Neural progenitor cell (in vitro differentiated cells): Measurements from ENCODE around the gene NEGR1. TPM values are rescaled to one million over a fixed set of nuclear protein-coding genes. Genes with fewer than 3 reads are reported as not detected.

Source experiments
- DNase-seq: peaks from one replicate; pipeline ENCODE4 v3.0.0-alpha.2; 2016; ENCODE audit warnings: low spot score
- H2AFZ ChIP-seq: fragments of 200-600 bp; sonication (generic); replicated peaks from 2 replicates; pipeline ENCODE4 v1.6.1; 2016; ENCODE audit warnings: antibody characterized with exemption
- H3F3A ChIP-seq: fragments of 200-600 bp; sonication (generic); 2 replicates; pipeline ENCODE4 v1.6.1; 2016; ENCODE audit warnings: antibody characterized with exemption, low read depth
- H3K27ac ChIP-seq: fragments of 200-600 bp; sonication (generic); 2 replicates; pipeline ENCODE4 v1.5.1; 2016; ENCODE audit warnings: mild to moderate bottlenecking
- H3K27me3 ChIP-seq: fragments of 200-600 bp; sonication (generic); 2 replicates; pipeline ENCODE4 v1.6.1; 2016; ENCODE audit warnings: mild to moderate bottlenecking, moderate library complexity
- H3K36me3 ChIP-seq: fragments of 200-600 bp; sonication (generic); 2 replicates; pipeline ENCODE4 v1.5.1; 2016
- H3K4me1 ChIP-seq: fragments of 200-600 bp; sonication (generic); 2 replicates; pipeline ENCODE4 v1.6.1; 2016; ENCODE audit warnings: mixed run types
- H3K4me2 ChIP-seq: fragments of 200-600 bp; sonication (generic); 2 replicates; pipeline ENCODE4 v1.6.1; 2016
- H3K4me3 ChIP-seq: fragments of 200-600 bp; sonication (generic); 2 replicates; pipeline ENCODE4 v1.5.1; 2016
- H3K79me2 ChIP-seq: fragments of 200-600 bp; sonication (generic); 2 replicates; pipeline ENCODE4 v1.6.1; 2016; ENCODE audit warnings: low read depth
- H3K9ac ChIP-seq: fragments of 200-600 bp; sonication (generic); 2 replicates; pipeline ENCODE4 v1.6.1; 2016
- H3K9me3 ChIP-seq: fragments of 200-600 bp; sonication (generic); 2 replicates; pipeline ENCODE4 v1.5.1; 2016; ENCODE audit warnings: low read depth
- H4K20me1 ChIP-seq: fragments of 200-600 bp; sonication (generic); 2 replicates; pipeline ENCODE4 v1.6.1; 2016; ENCODE audit warnings: low read depth
- H3K27ac Mint-ChIP-seq: 3 replicates; pipeline ENCODE4 v1.8.0; 2021; ENCODE audit warnings: mixed read lengths
- H3K27me3 Mint-ChIP-seq: 2 replicates; pipeline ENCODE4 v1.8.0; 2022; ENCODE audit warnings: low read depth, mild to moderate bottlenecking, inconsistent platforms, moderate library complexity, mixed read lengths; ENCODE audit not compliant: insufficient read depth
- H3K36me3 Mint-ChIP-seq: 3 replicates; pipeline ENCODE4 v1.8.0; 2021; ENCODE audit warnings: mixed read lengths
- H3K4me1 Mint-ChIP-seq: 3 replicates; pipeline ENCODE4 v1.8.0; 2021; ENCODE audit warnings: mixed read lengths
- H3K4me3 Mint-ChIP-seq: 3 replicates; pipeline ENCODE4 v1.8.0; 2021; ENCODE audit warnings: mild to moderate bottlenecking, moderate library complexity, mixed read lengths
- H3K9me3 Mint-ChIP-seq: 3 replicates; pipeline ENCODE4 v1.8.0; 2020; ENCODE audit warnings: mixed read lengths
- EZH2 ChIP-seq: fragments of 200-600 bp; sonication (generic); IDR thresholded peaks from 2 replicates; pipeline ENCODE4 v1.6.1; 2017; ENCODE audit warnings: antibody characterized with exemption, mild to moderate bottlenecking, moderate library complexity
- EZH2phosphoT487 ChIP-seq: fragments of 200-600 bp; sonication (generic); IDR thresholded peaks from 2 replicates; pipeline ENCODE4 v1.6.1; 2017; ENCODE audit warnings: antibody characterized with exemption
- total RNA-seq: library from RNA; depleted of rRNA; stranded (reverse); fragments of >200 nt; gene quantifications from 2 replicates; pipeline ENCODE4 v1.2.3, GENCODE V29; 2015; ENCODE audit warnings: low replicate concordance
- TF ChIP-seq, protein P1 (sequence below): fragments of 200-600 bp; sonication (generic); IDR thresholded peaks from 2 replicates; pipeline ENCODE4 v1.5.1; 2017; ENCODE audit warnings: antibody characterized with exemption, mild to moderate bottlenecking

NEGR1 gene
- total RNA-seq, 1 donor from 2014 or later = 0.62 TPM

DNA sequence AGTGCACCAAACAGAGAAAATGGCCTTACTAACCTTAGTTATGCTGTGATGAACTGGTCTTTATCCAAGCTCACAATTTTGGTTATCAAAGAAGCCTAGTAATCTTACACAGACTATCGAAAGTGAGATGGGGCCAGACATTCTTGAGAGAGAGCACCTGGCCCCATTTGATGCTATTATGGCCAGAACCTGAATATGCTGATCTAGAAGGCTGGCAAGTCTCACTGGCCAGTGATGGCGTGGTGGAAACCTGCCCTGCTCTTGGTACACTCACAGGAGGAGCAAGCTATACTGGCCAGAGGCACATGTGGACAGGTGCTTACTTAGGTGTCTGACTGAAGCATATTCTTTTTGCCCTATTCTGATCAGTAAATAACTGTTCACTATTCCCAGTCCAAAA is 843.7 kb downstream of the NEGR1 start:
- DNase-seq = no peak
- Histone ChIP-seq H3K9me3 (no peaks in the 10 kb centered on the region), H3K4me1 (no peaks in the 10 kb centered on the region), H2AFZ (no peak overlapping the region), H3K79me2 (no peaks in the 10 kb centered on the region), H3K9ac (no peak overlapping the region), H4K20me1 (no peaks in the 10 kb centered on the region), H3K4me3 (no peak overlapping the region), H3K36me3 (no peaks in the 10 kb centered on the region), H3K27ac (no peak overlapping the region), H3K27me3 (no peaks in the 10 kb centered on the region), H3F3A (no peaks in the 10 kb centered on the region), H3K4me2 (no peak overlapping the region)
- no peaks in the 10 kb centered on the region for H3K27me3 Mint-ChIP-seq
- no peak for TF ChIP-seq EZH2
- no peak for TF ChIP-seq EZH2phosphoT487
- TF ChIP-seq, protein P1, sequence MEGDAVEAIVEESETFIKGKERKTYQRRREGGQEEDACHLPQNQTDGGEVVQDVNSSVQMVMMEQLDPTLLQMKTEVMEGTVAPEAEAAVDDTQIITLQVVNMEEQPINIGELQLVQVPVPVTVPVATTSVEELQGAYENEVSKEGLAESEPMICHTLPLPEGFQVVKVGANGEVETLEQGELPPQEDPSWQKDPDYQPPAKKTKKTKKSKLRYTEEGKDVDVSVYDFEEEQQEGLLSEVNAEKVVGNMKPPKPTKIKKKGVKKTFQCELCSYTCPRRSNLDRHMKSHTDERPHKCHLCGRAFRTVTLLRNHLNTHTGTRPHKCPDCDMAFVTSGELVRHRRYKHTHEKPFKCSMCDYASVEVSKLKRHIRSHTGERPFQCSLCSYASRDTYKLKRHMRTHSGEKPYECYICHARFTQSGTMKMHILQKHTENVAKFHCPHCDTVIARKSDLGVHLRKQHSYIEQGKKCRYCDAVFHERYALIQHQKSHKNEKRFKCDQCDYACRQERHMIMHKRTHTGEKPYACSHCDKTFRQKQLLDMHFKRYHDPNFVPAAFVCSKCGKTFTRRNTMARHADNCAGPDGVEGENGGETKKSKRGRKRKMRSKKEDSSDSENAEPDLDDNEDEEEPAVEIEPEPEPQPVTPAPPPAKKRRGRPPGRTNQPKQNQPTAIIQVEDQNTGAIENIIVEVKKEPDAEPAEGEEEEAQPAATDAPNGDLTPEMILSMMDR = no peak
- no peaks in the 10 kb centered on the region for H3K9me3 Mint-ChIP-seq
- H3K27ac Mint-ChIP-seq = no peak overlapping the region
- H3K4me3 Mint-ChIP-seq = no peak overlapping the region
- H3K36me3 Mint-ChIP-seq = no peaks in the 10 kb centered on the region
- no peaks in the 10 kb centered on the region for H3K4me1 Mint-ChIP-seq

DNA sequence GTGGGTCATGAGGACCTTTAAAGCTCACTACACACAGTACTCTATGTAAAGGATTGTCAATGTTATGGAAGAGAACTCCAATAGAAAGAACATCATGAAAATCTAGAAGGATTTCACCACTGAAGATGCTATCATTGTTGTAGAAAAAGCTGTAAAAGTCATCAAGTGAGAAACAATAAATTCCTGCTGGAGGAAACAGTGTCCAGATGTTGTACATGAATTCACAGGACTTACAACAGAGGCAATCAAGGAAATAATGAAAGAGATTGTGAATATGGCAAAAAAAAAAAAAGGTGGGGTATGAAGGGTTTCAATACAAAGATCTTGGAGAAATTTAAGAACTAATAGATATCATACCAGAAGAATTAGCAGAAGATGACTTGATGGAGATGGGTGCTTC is 846.4 kb downstream of the NEGR1 start:
- Histone ChIP-seq H3F3A (no peaks in the 10 kb centered on the region), H3K9me3 (no peaks in the 10 kb centered on the region), H3K79me2 (no peaks in the 10 kb centered on the region), H2AFZ (no peak overlapping the region), H3K27ac (no peak overlapping the region), H3K36me3 (no peaks in the 10 kb centered on the region), H3K9ac (no peak overlapping the region), H3K4me3 (no peak overlapping the region), H3K27me3 (no peaks in the 10 kb centered on the region), H4K20me1 (no peaks in the 10 kb centered on the region), H3K4me2 (no peak overlapping the region), H3K4me1 (no peaks in the 10 kb centered on the region)
- TF ChIP-seq, protein P1 = no peak
- TF ChIP-seq EZH2 = no peak
- TF ChIP-seq EZH2phosphoT487 = no peak
- Mint-ChIP-seq H3K27me3 (no peaks in the 10 kb centered on the region), H3K9me3 (no peaks in the 10 kb centered on the region), H3K27ac (no peak overlapping the region), H3K4me1 (no peaks in the 10 kb centered on the region), H3K4me3 (no peak overlapping the region), H3K36me3 (no peaks in the 10 kb centered on the region)
- no peak for DNase-seq

DNA sequence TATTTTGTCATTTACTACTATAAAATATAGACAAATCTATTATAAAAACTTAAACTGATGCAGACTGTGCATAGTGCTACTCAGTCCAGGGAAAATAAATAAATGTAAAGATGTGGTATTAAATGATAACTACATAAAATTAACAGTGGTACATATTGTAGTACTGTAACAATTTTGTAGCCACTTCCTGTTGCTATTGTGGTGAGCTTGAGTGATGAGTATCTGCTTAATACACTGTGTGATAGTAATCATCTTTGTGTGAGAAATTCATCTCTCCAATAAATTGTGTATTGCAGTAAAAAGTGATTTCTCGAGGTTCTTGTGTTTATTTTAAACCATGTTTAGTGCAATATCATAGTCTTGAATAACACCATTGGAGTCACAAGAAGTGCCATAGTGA is 848.1 kb downstream of the NEGR1 start:
- Histone ChIP-seq H3K36me3 (no peaks in the 10 kb centered on the region), H4K20me1 (no peaks in the 10 kb centered on the region), H3K4me3 (no peak overlapping the region), H3F3A (no peaks in the 10 kb centered on the region), H3K79me2 (no peaks in the 10 kb centered on the region), H3K27ac (no peak overlapping the region), H3K4me1 (no peaks in the 10 kb centered on the region), H3K4me2 (no peak overlapping the region), H2AFZ (no peak overlapping the region), H3K27me3 (no peaks in the 10 kb centered on the region), H3K9ac (no peak overlapping the region), H3K9me3 (no peaks in the 10 kb centered on the region)
- no peaks in the 10 kb centered on the region for H3K9me3 Mint-ChIP-seq
- H3K4me1 Mint-ChIP-seq = no peaks in the 10 kb centered on the region
- H3K4me3 Mint-ChIP-seq = no peak overlapping the region
- DNase-seq = no peak
- H3K27me3 Mint-ChIP-seq = peaks cover 2% of the 10 kb centered on the region
- no peaks in the 10 kb centered on the region for H3K36me3 Mint-ChIP-seq
- TF ChIP-seq EZH2phosphoT487 (no peak), EZH2 (no peak)
- TF ChIP-seq, protein P1 = no peak
- H3K27ac Mint-ChIP-seq = no peak overlapping the region
